Ishikawa (cell line): ENCODE data around the gene TMEM198.

ENCODE experiments used
- CEBPB ChIP-seq: IDR thresholded peaks from 2 replicates; pipeline ENCODE4 v1.6.1; 2012
- EP300 ChIP-seq: IDR thresholded peaks from 2 replicates; pipeline ENCODE4 v1.6.1; 2012; ENCODE audit warnings: borderline replicate concordance
- MAX ChIP-seq: IDR thresholded peaks from 2 replicates; pipeline ENCODE4 v1.6.1; 2012
- RAD21 ChIP-seq: IDR thresholded peaks from 2 replicates; pipeline ENCODE4 v1.6.1; 2012; ENCODE audit warnings: low read depth
- TAF1 ChIP-seq: IDR thresholded peaks from 2 replicates; pipeline ENCODE4 v1.6.1; 2012; ENCODE audit warnings: low read depth, mild to moderate bottlenecking
- TCF12 ChIP-seq: IDR thresholded peaks from 2 replicates; pipeline ENCODE4 v1.6.1; 2012; ENCODE audit warnings: low read depth
- ZBTB7A ChIP-seq: IDR thresholded peaks from 2 replicates; pipeline ENCODE4 v1.6.1; 2012; ENCODE audit warnings: low read depth
- TF ChIP-seq, protein P1 (sequence below): IDR thresholded peaks from 2 replicates; pipeline ENCODE4 v1.6.1; 2012; ENCODE audit warnings: low read depth, mild to moderate bottlenecking

DNA sequence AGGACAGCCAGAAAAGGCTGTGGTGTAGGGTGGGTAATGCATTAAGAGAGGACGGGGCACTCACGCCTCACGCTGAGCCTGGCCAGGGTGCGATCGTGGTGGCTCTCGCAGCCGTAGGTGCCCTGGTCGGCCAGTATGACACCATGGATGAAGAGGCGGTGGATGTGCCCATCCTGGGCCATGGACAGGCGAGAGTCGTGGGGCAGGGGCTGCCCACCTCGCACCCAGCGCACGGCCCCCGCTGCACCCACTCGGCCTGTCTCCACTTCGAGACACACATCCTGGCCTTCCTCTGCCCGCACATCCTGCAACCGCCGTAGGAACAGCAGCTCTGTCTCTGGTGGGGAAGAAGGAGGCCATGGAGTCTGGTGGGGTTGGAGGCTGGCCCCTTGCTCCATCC, 12.1 kb downstream of the TMEM198 start:
- TF ChIP-seq EP300 (no peak), ZBTB7A (no peak), CEBPB (no peak), MAX (no peak), RAD21 (no peak), TAF1 (no peak), TCF12 (no peak)
- TF ChIP-seq, protein P1, sequence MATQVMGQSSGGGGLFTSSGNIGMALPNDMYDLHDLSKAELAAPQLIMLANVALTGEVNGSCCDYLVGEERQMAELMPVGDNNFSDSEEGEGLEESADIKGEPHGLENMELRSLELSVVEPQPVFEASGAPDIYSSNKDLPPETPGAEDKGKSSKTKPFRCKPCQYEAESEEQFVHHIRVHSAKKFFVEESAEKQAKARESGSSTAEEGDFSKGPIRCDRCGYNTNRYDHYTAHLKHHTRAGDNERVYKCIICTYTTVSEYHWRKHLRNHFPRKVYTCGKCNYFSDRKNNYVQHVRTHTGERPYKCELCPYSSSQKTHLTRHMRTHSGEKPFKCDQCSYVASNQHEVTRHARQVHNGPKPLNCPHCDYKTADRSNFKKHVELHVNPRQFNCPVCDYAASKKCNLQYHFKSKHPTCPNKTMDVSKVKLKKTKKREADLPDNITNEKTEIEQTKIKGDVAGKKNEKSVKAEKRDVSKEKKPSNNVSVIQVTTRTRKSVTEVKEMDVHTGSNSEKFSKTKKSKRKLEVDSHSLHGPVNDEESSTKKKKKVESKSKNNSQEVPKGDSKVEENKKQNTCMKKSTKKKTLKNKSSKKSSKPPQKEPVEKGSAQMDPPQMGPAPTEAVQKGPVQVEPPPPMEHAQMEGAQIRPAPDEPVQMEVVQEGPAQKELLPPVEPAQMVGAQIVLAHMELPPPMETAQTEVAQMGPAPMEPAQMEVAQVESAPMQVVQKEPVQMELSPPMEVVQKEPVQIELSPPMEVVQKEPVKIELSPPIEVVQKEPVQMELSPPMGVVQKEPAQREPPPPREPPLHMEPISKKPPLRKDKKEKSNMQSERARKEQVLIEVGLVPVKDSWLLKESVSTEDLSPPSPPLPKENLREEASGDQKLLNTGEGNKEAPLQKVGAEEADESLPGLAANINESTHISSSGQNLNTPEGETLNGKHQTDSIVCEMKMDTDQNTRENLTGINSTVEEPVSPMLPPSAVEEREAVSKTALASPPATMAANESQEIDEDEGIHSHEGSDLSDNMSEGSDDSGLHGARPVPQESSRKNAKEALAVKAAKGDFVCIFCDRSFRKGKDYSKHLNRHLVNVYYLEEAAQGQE = no peak
